Spinal cord (tissue), 10 donors: ENCODE measurements around the gene DNAH6. TPM values are rescaled to one million over a fixed set of nuclear protein-coding genes. Genes with fewer than 3 reads are reported as not detected.
"Not testable (repeated sequence)": the region's sequence is repeated elsewhere in the genome, so short reads cannot be mapped to it uniquely, and the experiment has no call there.

ENCODE experiments used
- DNase-seq, 6 donors: peaks; one replicate each; pipeline versions ENCODE4 v3.0.0 to v3.0.0-alpha.2; 2013 to 2015; ENCODE audit warnings: low spot score in 6 of 6, low read depth in 4 of 6
- H3K27ac ChIP-seq: one replicate; pipeline ENCODE4 v1.5.1; 2013; ENCODE audit warnings: low read depth, low read length, control low read depth
- H3K27me3 ChIP-seq: one replicate; pipeline ENCODE4 v1.6.1; 2013; ENCODE audit warnings: low read length; ENCODE audit not compliant: control insufficient read depth, insufficient read depth
- H3K36me3 ChIP-seq: one replicate; pipeline ENCODE4 v1.6.1; 2013; ENCODE audit warnings: low read length; ENCODE audit not compliant: control insufficient read depth, insufficient read depth
- H3K4me1 ChIP-seq: one replicate; pipeline ENCODE4 v1.6.1; 2013; ENCODE audit warnings: low read length; ENCODE audit not compliant: control insufficient read depth, insufficient read depth
- H3K4me3 ChIP-seq: one replicate; pipeline ENCODE4 v1.5.1; 2013; ENCODE audit warnings: low read depth, low read length, control low read depth
- H3K9me3 ChIP-seq: one replicate; pipeline ENCODE4 v1.6.1; 2013; ENCODE audit warnings: low read length; ENCODE audit not compliant: control insufficient read depth, insufficient read depth
- WGBS: methylation state at CpG from one replicate; pipeline ENCODE4 v1.1.5; 2013; ENCODE audit warnings: missing lambda C conversion rate; ENCODE audit not compliant: insufficient coverage; 5-methylcytosine and 5-hydroxymethylcytosine counted together
- polyA plus RNA-seq, 2 donors: library from polyadenylated mRNA; unstranded; fragments of 120-200 nt; gene quantifications; one replicate each; pipeline ENCODE4 v1.2.1, GENCODE V29; 2013; ENCODE audit not compliant: insufficient read length in 2 of 2
- total RNA-seq, 2 donors: library from RNA; depleted of rRNA in 1 of 2; stranded (reverse); fragments of 120-200 nt in 1 of 2; fragments of >200 nt in 1 of 2; gene quantifications; one replicate each; pipeline versions ENCODE4 v1.2.3 to v1.2.4, GENCODE V29; 2013 to 2014
- donor health status: healthy.

The DNAH6 gene
- total and polyA plus RNA-seq, 4 donors: 1.6 to 7.8 (median 4.7) TPM

GRCh38 chr2:84497285-84497684 lies 19.0 kb upstream of the DNAH6 start:
- no peaks in the 10 kb centered on the region for H3K4me1 ChIP-seq
- no peak for DNase-seq
- no CpG with 5 or more reads among the region's 3 CpGs for WGBS
- no peaks in the 10 kb centered on the region for H3K36me3 ChIP-seq
- no peak overlapping the region for H3K4me3 ChIP-seq
- no peaks in the 10 kb centered on the region for H3K27me3 ChIP-seq
- H3K9me3 ChIP-seq: no peaks in the 10 kb centered on the region
- H3K27ac ChIP-seq: no peak overlapping the region

GRCh38 chr2:84498150-84498799 lies 18.0 kb upstream of the DNAH6 start:
- no peaks in the 10 kb centered on the region for H3K4me1 ChIP-seq
- DNase-seq: no peak
- H3K36me3 ChIP-seq: no peaks in the 10 kb centered on the region
- no peak overlapping the region for H3K4me3 ChIP-seq
- H3K27ac ChIP-seq: no peak overlapping the region
- H3K9me3 ChIP-seq: no peaks in the 10 kb centered on the region
- H3K27me3 ChIP-seq: no peaks in the 10 kb centered on the region

GRCh38 chr2:84511024-84511423 lies 5.3 kb upstream of the DNAH6 start:
- not testable (repeated sequence) for H3K36me3 ChIP-seq, DNase-seq, H3K27me3 ChIP-seq, H3K4me1 ChIP-seq, H3K27ac ChIP-seq, H3K9me3 ChIP-seq, H3K4me3 ChIP-seq
- 94% methylated on average over 10 of the region's 10 CpGs for WGBS

DNA sequence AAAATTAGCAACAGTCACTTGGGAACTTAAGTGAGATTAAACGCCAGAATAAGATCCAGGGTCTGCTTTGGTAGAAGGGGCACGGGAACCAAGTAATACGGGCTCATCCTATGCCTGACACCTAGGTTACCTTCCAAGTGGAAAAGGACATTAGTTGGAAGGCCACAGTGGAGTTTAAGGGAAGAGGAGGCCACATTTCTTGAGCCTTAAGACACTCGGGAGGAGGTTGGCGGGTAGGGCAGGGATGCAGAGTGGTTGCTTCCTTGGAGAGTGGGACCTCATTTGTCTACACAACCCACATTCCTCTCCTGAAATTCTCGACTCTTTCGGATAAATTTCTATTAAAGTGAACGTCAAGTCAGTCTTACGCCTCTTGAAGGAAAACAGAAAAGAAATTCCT lies 510 bp upstream of the DNAH6 start:
- Histone ChIP-seq H3K9me3 (peaks cover 1% of the 10 kb centered on the region), H3K4me3 (peak overlapping the region; percentile 71), H3K27ac (peak overlapping the region; percentile 50), H3K27me3 (no peaks in the 10 kb centered on the region), H3K4me1 (peaks cover 5% of the 10 kb centered on the region), H3K36me3 (no peaks in the 10 kb centered on the region)
- no peak for DNase-seq
- WGBS: 77% methylated on average over 3 of the region's 9 CpGs

DNA sequence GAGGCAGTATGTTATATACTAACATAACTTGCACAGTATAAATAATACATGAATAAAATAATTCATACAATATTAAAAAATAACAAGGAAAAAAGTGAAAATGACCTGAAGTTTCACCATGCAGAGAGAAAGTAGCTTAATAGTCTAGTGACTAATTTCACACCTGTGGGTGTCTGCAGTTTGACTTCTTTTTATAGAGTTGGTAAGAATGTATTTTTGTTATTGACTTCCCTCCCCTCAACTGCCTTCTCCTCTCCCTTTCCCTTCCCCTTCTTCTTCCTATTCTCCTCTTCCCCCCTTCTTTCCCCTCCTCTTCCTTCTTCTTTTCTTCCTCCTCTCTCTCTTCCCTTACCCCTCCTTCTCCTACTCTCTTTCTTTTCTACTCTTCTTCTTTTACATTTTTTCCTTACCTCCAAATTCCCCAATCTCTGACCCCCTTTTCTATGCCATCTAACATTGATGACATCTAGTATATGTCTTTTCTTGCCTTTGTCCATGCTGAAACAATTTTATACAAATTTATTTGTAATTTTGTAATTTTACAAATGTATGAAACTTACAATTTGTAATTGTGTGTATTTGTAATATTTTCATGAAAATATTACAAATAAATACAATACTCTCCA lies 3.1 kb downstream of the DNAH6 start:
- H3K9me3 ChIP-seq: peaks cover 1% of the 10 kb centered on the region
- H3K4me3 ChIP-seq: no peak overlapping the region
- DNase-seq: no peak
- H3K27me3 ChIP-seq: no peaks in the 10 kb centered on the region
- peaks cover 5% of the 10 kb centered on the region for H3K4me1 ChIP-seq
- no peaks in the 10 kb centered on the region for H3K36me3 ChIP-seq
- no peak overlapping the region for H3K27ac ChIP-seq

GRCh38 chr2:84526562-84526961 lies 10.3 kb downstream of the DNAH6 start:
- Histone ChIP-seq H3K27me3 (no peaks in the 10 kb centered on the region), H3K27ac (no peak overlapping the region), H3K36me3 (no peaks in the 10 kb centered on the region), H3K4me3 (no peak overlapping the region), H3K9me3 (no peaks in the 10 kb centered on the region), H3K4me1 (no peaks in the 10 kb centered on the region)
- peak in 2 of 6 donors; percentile 23 to 75 for DNase-seq
- 33% methylated on average over 1 of the region's 1 CpG for WGBS

GRCh38 chr2:84527137-84528129 lies 11.1 kb downstream of the DNAH6 start:
- Histone ChIP-seq H3K27ac (no peak overlapping the region), H3K4me1 (no peaks in the 10 kb centered on the region), H3K9me3 (no peaks in the 10 kb centered on the region), H3K27me3 (no peaks in the 10 kb centered on the region), H3K4me3 (no peak overlapping the region), H3K36me3 (no peaks in the 10 kb centered on the region)
- peak in 1 of 6 donors; percentile 28 for DNase-seq
- no CpG with 5 or more reads among the region's 4 CpGs for WGBS

GRCh38 chr2:84532291-84532690 lies 16.0 kb downstream of the DNAH6 start:
- H3K4me3 ChIP-seq: no peak overlapping the region
- no peak overlapping the region for H3K27ac ChIP-seq
- H3K36me3 ChIP-seq: no peaks in the 10 kb centered on the region
- DNase-seq: no peak
- H3K27me3 ChIP-seq: no peaks in the 10 kb centered on the region
- WGBS: no CpG with 5 or more reads among the region's 1 CpG
- no peaks in the 10 kb centered on the region for H3K4me1 ChIP-seq
- no peaks in the 10 kb centered on the region for H3K9me3 ChIP-seq

GRCh38 chr2:84534225-84534624 lies 17.9 kb downstream of the DNAH6 start:
- Histone ChIP-seq H3K4me3 (no peak overlapping the region), H3K27ac (no peak overlapping the region), H3K27me3 (no peaks in the 10 kb centered on the region), H3K4me1 (no peaks in the 10 kb centered on the region), H3K36me3 (no peaks in the 10 kb centered on the region), H3K9me3 (no peaks in the 10 kb centered on the region)
- no peak for DNase-seq
- WGBS: 72% methylated on average over 2 of the region's 3 CpGs
